Heart left ventricle (tissue), 16 donors: ENCODE results near the gene TIMP1. TPM values are rescaled to one million over a fixed set of nuclear protein-coding genes. Genes with fewer than 3 reads are reported as not detected.

Experiments used
- ATAC-seq, 4 donors: fragments of 200-7000 bp; cut with Tn5 transposase; one replicate each; pipeline ENCODE4 v1.9.1; 2020 to 2022; ENCODE audit warnings: moderate library complexity in 4 of 4, mild to moderate bottlenecking in 3 of 4, moderate number of reproducible peaks in 1 of 4
- DNase-seq, 5 donors: peaks; one replicate each; pipeline ENCODE4 v3.0.0-alpha.2; 2020
- H3K27ac ChIP-seq, 12 donors: fragments of 200-600 bp; sonication (generic) in 4 of 12; one replicate each; pipeline versions ENCODE4 v1.5.0 to v1.8.0; 2016 to 2022; ENCODE audit warnings: mild to moderate bottlenecking in 2 of 12
- H3K27me3 ChIP-seq, 9 donors: fragments of 200-600 bp; sonication (generic) in 2 of 9; one replicate each; pipeline versions ENCODE4 v1.5.1 to v1.8.0; 2016 to 2022; ENCODE audit warnings: mild to moderate bottlenecking in 3 of 9
- H3K36me3 ChIP-seq, 9 donors: fragments of 200-600 bp; sonication (generic) in 2 of 9; one replicate each; pipeline versions ENCODE4 v1.5.0 to v1.8.0; 2018 to 2022; ENCODE audit warnings: mild to moderate bottlenecking in 2 of 9
- H3K4me1 ChIP-seq, 12 donors: fragments of 200-600 bp; sonication (generic) in 4 of 12; one replicate each; pipeline versions ENCODE4 v1.5.0 to v1.8.0; 2016 to 2022; ENCODE audit warnings: mild to moderate bottlenecking in 3 of 12
- H3K4me3 ChIP-seq, 12 donors: fragments of 200-600 bp; sonication (generic) in 4 of 12; one replicate each; pipeline versions ENCODE4 v1.5.0 to v1.8.0; 2017 to 2022; ENCODE audit warnings: mild to moderate bottlenecking in 9 of 12, moderate library complexity in 4 of 12
- H3K9me3 ChIP-seq, 12 donors: fragments of 200-600 bp; sonication (generic) in 4 of 12; one replicate each; pipeline versions ENCODE4 v1.5.0 to v1.8.0; 2016 to 2022; ENCODE audit warnings: mild to moderate bottlenecking in 1 of 12
- CTCF ChIP-seq, 12 donors: fragments of 200-600 bp; sonication (generic) in 4 of 12; IDR thresholded peaks; one replicate each; pipeline versions ENCODE4 v1.5.0 to v1.8.0; 2018 to 2022; ENCODE audit warnings: antibody characterized with exemption in 12 of 12, mild to moderate bottlenecking in 5 of 12
- POLR2A ChIP-seq, 2 donors: fragments of 450-650 bp; IDR thresholded peaks; one replicate each; pipeline ENCODE4 v1.6.1; 2017; ENCODE audit warnings: antibody characterized with exemption in 2 of 2, mild to moderate bottlenecking in 2 of 2, moderate library complexity in 2 of 2
- WGBS, 4 donors: extraction: QIAGEN DNeasy Blood & Tissue Kit in 2 of 4; methylation state at CpG; one replicate each; pipeline versions ENCODE4 v1.1.5 to v1.1.7; 2013 to 2018; 5-methylcytosine and 5-hydroxymethylcytosine counted together
- intact Hi-C, 10 donors: fragments of 100-400 bp; cut with DNase I; formaldehyde crosslinking; loops; one replicate each; pipeline versions ENCODE4 v1.11.1 to v1.14.2; 2022
- polyA plus RNA-seq, 2 donors: library from polyadenylated mRNA; stranded (reverse); fragments of 200-250 nt; gene quantifications; one replicate each; pipeline ENCODE4 v1.2.3, GENCODE V29; 2013
- total RNA-seq, 9 donors: library from RNA; depleted of rRNA in 2 of 9; stranded (reverse); fragments of >200 nt in 2 of 9; fragmentation: NEBNext Ultra II Directional in 3 of 9; extraction: Animal tissue kit (Norgen Biotek cat#: 25700) in 3 of 9; gene quantifications; one replicate each; pipeline versions ENCODE4 v1.1.0 to v1.2.4, GENCODE V29; 2016 to 2023
- donor health status: ischemic (EF 13 %, LVEDD 7.1; RV severe dilation, severe dysfunction).
- donor health status: healthy with polysubstance abuse.
- donor health status: DM: no; HTN: yes; CAD: no.
- donor health status: DM: no; HTN: no; CAD: no.
- donor health status: ischemic (EF 25% LVEDD 6.9; RV normal size, moderate dysfunction).
- donor health status: ischemic (EF 25% LVEDD 5.7; RV mildly dilated, moderate dysfunction).
- donor health status: healthy.
- donor health status: DM: yes; HTN: yes; CAD: no.
- donor health status: ischemic (EF 35%, LVEDD 5.7; RV mildly dilated, moderate dysfunction).
- donor health status: nonischemic (EF 11% LVEDD 7.7; RV severe dilation, severe dysfunction).
- donor health status: DM: yes; HTN: yes; CAD: no.
- donor health status: PGD.
- donor health status: ischemic (EF 29% LVEDD 5.4; RV normal size, mild dysfunction).
- donor health status: nonischemic (EF 23%, LVEDD 6.1; RV moderate dilation, normal function).

The TIMP1 gene
- total and polyA plus RNA-seq, 11 donors, result 52.5 to 864 (median 177) TPM

- Histone ChIP-seq H3K27me3 (no peaks in the 10 kb centered on the region), H3K4me1 (peaks cover 0 to 32% (median 7%) of the 10 kb centered on the region in 12 donors), H3K27ac (peak within 1 kb of the TSS; percentile 91 to 100 (median 97)), H3K36me3 (peaks cover 0 to 35% (median 26%) of the 10 kb centered on the region in 9 donors), H3K4me3 (peak within 1 kb of the TSS; percentile 28 to 95 (median 68)), H3K9me3 (no peaks in the 10 kb centered on the region)
- intact Hi-C loops, result loop anchor here in 8 of 10 donors (5.0 to 10.0 kb wide), 8 partner anchors 54 to 466 kb away; partner anchors contain the start of genes CFP (in 1 of the 8) and SYN1 (in 1 of the 8)
- DNase-seq, result peak; percentile 97 to 98 (median 97)
- no peak for TF ChIP-seq CTCF (IDR thresholded peaks at IDR 0.05)
- peak in 1 of 2 donors; percentile 54 for TF ChIP-seq POLR2A (IDR thresholded peaks at IDR 0.05)
- ATAC-seq, result peak; percentile 91 to 95 (median 94)
- WGBS, 4 donors, result 0 to 51% (median 22%) methylated on average over 41 to 59 of the region's 59 CpGs
These were observed 21.1 kb upstream of the TIMP1 start, which contains the start of gene ARAF for GRCh38 chrX:47560934-47561658. TSS of gene ARAF (plus strand) at chrX:47561205. CDS start at chrX:47562968, 1,763 bp downstream.

- no peak for DNase-seq
- Histone ChIP-seq H3K27me3 (no peaks in the 10 kb centered on the region), H3K4me3 (peak overlapping the region; percentile 28 to 95 (median 68)), H3K27ac (peak overlapping the region; percentile 91 to 100 (median 97)), H3K36me3 (peaks cover 0 to 41% (median 32%) of the 10 kb centered on the region in 9 donors), H3K9me3 (no peaks in the 10 kb centered on the region), H3K4me1 (peaks cover 0 to 30% (median 7%) of the 10 kb centered on the region in 12 donors)
- no peak for TF ChIP-seq POLR2A (IDR thresholded peaks at IDR 0.05)
- no peak for TF ChIP-seq CTCF (IDR thresholded peaks at IDR 0.05)
- no peak for ATAC-seq
- intact Hi-C loops, result loop anchor here in 8 of 10 donors (5.0 to 10.0 kb wide), 8 partner anchors 53 to 466 kb away; partner anchors contain the start of genes CFP (in 1 of the 8) and SYN1 (in 1 of the 8)
- WGBS, 4 donors, result 1 to 44% (median 20%) methylated on average over 9 of the region's 9 CpGs
These were observed 20.5 kb upstream of the TIMP1 start for GRCh38 chrX:47561659-47562151.

GRCh38 chrX:47562615-47563243 lies 19.5 kb upstream of the TIMP1 start:
- H3K36me3 ChIP-seq, result peaks cover 0 to 51% (median 42%) of the 10 kb centered on the region in 9 donors
- WGBS, 4 donors, result 63 to 80% (median 77%) methylated on average over 9 to 13 of the region's 13 CpGs
- intact Hi-C loops, result loop anchor here in 8 of 10 donors (5.0 to 10.0 kb wide), 8 partner anchors 52 to 465 kb away; partner anchors contain the start of genes CFP (in 1 of the 8) and SYN1 (in 1 of the 8)
- DNase-seq (no peak), ATAC-seq (no peak)
- TF ChIP-seq CTCF (IDR thresholded peaks at IDR 0.05), result peak in 10 of 12 donors; percentile 11 to 45 (median 22)
- no peak for TF ChIP-seq POLR2A (IDR thresholded peaks at IDR 0.05)
- H3K9me3 ChIP-seq, result no peaks in the 10 kb centered on the region
- no peak overlapping the region for H3K4me3 ChIP-seq
- H3K27ac ChIP-seq, result peak overlapping the region in 1 of 12 donors; percentile 99
- H3K4me1 ChIP-seq, result peaks cover 0 to 27% (median 7%) of the 10 kb centered on the region in 12 donors
- H3K27me3 ChIP-seq, result no peaks in the 10 kb centered on the region
